Measurements from ENCODE around the gene KIF26B.
"Not testable (repeated sequence)": the region's sequence is repeated elsewhere in the genome, so short reads cannot be mapped to it uniquely, and the experiment has no call there.

KIF26B gene

DNA sequence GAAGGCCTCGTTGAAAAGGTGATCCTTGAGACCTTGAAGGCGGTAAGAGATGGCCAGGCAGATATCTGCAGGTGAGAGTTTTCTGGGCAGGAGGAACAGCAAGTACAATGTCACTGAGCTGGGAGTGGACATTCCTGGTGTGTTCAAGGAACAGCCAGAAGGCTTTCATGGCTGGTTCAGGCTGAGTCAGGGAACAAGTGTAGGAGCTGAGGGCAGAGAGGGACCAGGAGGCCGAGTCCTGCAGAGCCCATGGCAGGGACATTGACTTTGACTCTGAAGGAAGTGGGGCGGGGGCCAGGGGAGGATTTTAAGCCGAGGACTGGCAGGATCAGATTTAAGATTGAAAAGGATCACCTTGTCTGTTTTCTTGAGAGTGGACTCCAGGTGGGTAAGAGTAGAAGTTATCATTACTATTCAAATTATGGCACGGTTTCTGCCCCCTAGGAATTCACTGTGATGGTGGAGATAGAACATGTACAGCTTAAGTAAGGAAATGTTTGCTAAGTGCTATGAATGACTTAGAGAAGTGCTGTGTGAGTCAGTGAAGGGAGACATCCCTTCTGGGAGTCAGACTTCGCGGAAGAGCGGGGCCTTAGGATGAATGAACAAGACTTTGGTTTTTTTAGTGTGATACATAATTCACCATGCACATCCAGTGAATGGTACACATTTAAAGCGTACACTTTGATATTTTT, 202.3 kb downstream of the KIF26B start:
- no peak for DNase-seq (ENCODE audit: low read depth in 2 of 2)

DNA sequence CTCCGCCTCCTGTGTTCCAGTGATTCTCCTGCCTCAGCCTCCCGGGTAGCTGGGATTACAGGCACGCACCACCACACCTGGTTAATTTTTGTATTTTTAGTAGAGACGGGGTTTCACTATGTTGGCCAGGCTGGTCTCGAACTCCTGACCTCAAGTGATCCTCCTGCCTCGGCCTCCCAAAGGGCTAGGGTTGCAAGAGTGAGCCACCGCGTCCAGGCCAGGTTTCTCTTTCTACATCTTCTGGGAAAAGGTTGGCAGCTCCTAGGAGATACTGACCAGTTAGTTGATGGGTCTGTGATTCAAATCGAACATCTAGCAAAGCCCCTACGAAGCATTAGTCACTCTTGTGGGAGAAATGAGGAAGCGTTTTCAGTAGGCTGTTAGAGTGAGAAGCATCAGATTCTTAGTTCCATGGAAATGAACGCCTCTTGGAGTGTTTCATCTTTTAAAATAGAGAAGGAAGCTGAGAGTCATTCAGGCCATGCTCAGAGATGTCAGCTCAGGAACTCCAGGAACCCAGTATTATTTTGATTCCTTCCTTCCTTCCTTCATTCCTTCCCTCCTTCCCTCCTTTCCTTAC, 204.4 kb downstream of the KIF26B start:
- DNase-seq (ENCODE audit: low read depth in 2 of 2) = not testable (repeated sequence)

DNA sequence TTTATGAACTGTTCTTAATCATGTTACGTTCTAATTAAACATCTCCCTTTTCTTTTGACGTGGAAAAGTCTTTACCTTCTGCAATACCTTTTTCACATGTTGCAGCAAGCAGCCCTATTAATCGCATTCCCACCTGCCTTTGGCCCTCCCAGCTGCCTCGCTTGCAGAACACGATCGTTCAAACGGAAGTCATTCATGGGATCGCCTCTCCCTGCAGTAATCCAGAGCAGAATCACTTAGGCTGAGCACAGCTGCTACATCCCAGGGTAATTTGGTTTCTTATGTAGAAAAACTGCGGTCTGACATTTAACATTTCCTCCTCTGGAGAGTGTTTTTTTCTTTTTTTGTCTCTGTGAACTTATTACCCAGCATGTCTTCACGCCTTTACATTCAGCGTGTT, 206.3 kb downstream of the KIF26B start:
- DNase-seq (ENCODE audit: low read depth in 2 of 2) = no peak

DNA sequence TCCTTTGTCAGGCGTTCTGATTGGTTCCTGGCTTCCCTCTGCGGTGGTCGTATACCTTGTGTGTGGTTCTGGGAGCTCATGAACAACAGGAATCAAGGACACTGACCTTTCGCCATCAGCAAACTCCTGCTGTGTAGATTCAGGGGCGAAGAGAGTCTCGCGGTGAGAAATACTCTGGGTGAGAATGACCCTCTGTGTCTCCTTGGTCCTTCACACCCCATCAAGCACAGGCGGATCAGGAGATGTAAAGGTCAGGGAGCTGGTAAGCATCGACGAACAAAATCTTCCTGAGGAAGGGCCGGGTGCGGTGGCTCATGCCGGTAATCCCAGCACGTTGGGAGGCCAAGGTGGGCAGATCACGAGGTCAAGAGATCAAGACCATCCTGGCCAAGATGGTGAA, 207.2 kb downstream of the KIF26B start:
- no peak for DNase-seq (ENCODE audit: low read depth in 2 of 2)

DNA sequence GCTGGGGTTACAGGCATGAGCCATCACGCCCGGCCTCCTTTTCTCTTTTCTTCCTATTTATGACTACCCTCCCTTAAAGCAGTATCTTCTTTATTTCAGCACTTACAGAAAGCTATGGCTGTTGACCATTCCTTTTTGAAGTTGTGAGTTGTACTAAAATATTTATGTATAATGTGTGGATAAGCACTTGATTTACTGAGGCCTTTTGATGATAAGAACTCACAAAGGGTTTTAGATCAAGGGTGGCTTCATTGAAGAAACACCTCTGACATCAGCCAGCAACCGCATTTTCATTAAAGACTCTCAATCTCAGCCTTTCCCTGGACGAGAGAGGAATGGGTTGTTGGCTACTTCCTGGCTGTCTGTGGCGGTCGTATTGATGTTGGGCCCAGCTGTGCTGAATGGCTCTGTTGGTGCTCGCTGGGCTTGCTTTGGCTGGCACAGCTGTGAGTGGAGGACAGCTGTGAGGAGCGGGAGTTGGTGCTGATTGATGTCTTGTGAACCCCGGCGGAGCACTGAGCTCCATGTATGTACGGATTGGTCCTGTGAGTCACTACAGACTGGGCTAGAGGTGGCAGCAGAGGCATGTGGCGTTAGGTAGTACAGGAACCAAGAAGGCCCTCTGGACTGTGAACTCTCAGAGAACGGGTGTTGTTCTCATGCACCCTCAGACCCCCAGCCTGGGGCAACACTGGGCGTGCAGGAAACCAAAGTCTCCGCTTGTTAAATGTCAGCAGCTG, 208.8 kb downstream of the KIF26B start:
- DNase-seq (ENCODE audit: low read depth in 2 of 2) = no peak

DNA sequence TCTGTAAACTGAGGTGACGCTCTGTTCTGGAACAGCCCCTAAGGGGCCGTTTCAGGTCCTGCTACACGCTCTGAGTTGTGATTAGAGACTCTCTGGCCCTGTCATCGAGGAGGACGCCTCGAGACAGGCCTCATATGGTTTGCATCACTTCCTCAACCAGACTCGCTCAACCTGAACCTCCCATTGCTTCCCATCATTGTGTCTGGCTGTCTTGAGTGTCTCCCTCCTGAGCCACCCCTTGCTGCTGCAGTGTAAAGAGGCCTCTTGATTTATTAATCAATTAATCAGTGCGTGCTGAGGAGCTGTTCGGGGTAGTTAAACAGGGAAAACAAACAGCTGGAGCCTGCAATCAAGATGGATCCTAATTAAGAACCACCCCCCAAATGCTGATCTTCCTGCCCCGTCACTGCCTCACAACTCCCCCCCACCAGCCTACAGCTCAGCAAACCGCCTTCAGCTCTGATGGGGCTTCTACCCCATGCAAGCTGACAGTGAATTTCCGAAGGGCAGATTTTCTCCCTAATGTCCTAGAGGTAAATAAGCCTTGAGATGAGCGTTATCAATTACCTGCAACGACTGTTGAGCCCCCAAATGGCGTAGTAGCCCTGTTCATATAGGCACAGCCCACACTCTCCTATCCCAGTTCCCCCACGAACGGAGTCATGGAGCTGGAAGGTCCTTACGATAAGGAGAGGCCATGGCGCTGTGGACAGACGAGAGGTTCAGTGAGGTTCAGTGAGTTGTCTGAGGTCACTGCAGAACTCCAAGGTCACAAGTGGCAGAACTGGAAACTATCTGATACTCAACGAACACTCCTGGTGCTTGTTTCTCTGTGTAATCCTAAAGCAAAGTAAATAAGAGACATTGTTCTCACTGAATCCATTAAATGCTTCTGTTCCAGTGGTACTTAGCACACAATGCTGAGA, 210.6 kb downstream of the KIF26B start:
- no peak for DNase-seq (ENCODE audit: low read depth in 2 of 2)

DNA sequence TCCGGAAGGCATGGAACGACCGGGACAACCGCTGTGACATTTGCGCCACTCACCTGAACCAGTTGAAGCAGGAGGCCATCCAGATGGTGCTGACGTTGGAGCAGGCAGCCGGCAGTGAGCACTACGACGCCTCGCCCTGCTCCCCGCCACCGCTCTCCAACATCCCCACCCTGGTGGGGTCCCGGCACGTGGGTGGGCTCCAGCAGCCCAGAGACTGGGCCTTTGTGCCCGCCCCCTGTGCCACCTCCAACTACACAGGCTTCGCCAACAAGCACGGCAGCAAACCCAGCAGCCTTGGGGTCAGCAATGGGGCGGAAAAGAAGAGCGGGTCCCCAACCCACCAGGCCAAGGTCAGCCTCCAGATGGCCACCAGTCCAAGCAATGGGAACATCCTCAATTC, 212.1 kb downstream of the KIF26B start:
- no peak for DNase-seq (ENCODE audit: low read depth in 2 of 2)

DNA sequence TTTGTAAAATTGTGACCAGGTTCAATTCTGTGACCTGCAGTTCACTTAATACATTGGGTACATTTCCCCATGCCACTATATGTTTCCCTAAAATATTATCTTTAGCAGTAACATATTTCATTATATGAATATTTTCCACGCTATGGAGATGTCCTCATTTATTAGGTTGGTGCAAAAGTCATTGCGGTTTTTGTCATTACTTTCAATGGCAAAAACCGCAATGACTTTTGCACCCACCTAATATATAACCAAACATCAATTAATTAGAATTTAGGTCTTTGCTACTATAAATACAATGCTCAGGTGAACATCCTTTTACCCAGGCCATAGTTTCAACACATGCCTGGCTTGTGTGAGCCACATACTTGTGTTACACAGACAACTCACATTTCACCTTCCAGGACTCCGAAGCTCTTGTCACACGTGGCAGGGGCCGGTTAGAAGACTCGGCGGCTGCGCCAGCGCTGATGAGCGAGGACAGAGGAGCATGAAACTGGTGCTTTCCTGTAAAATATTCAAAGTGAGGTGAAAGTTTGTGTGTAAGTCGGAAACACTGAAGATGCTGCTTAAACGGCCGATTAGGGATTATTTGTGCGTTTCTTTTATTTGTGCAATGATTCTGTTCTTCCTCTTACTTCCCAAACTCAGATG, 215.5 kb downstream of the KIF26B start:
- no peak for DNase-seq (ENCODE audit: low read depth in 2 of 2)

DNA sequence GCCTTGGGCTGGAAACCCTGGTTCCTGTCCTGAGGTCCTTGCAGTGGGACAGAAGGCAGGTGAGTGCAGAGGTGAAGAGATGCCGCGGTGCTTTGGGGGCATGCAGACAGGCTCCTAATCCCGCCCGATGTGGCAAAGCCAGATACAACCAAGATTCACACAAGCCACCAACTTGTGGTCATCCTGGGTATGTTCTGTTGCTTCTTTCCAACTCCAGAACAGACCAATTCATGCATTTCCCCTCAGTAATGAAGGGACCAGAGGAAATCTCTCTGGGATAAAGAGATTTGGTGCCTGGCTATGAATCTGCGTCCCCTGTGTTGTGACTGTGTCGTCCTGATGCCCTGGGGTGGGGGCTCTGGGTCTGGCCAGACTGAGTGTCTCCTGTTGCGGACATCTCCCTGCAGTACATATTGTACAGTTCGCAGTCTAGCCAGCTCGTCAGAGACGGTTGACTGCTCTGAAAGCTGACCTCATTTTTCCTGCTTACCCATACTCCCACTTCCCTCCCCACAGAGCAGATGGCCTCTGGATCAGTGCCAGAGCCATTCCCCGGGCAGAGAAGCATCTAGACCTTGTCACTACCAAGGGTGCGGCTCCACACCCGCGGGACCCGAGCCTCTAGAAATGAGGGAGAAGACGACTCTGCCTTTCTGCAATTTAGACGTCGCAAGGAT, 216.3 kb downstream of the KIF26B start:
- no peak for DNase-seq (ENCODE audit: low read depth in 2 of 2)

DNA sequence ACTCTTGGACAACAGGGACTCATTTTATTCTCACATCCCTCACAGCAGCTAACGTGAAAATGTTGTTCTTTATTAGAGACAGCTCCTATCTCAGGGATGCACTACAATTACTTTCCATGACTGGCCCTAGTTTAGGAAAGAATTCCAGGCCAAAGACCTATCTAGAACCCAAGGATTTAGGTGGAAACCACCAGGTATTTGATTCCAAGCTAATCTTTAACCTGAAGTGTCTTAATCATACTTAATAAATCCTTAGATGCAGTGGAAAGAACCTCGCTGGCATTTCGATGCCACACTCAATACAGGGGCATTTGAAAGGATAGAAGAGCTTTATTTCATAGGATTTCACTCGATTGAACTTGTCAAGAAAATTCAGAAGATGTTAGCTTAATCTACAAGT, 218.3 kb downstream of the KIF26B start:
- no peak for DNase-seq (ENCODE audit: low read depth in 2 of 2)

DNA sequence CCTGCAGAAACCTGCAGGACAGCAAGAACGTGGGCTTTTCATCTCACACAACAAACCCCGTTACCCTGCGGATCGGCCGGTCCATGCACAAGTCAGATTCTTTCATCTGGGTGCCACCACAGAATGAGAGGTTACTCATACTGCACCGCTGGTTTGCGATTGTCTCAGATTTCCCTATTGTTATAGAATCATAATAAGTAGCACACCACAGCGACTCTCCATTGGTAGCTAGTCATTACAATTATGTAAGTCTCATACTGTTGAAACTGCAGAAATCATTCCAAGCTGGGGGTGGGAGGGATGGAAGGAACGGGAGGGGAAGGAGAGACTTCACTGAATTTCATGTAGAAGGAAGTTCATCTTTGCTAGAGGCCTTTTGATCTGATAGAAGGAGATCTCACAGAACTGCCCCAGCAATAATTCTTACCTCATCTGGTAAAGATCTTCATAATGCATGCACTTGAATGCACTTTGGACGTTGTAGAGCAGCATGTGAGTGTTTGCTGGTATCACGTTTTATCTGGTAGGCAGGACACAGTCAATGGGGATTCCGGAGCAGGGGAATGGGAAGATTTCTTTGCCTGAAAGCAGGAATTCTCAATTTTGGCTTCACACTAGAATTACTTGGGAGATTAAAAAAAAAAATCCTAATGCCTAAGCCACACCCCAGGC, 221.1 kb downstream of the KIF26B start:
- DNase-seq (ENCODE audit: low read depth in 2 of 2) = peak in 1 of 2 experiments; percentile 16

DNA sequence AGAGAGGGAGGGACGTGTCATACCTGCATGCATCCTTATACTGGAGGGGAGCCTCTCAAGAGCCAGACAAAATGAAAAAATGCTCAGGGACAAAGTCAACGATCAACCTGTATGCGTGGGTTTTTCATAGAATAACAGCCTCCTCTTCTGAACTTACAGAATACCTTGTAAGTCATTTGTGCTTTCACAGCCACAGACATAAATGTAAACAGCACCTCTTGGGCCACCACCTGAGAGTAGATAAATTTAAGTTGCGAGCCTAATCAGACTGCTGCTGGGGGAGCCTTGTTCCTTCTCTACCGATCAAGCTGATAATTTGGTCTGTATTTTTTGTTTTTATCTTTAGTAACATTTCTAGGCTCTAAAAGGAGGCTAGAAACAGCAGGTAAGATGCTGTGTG, 223.1 kb downstream of the KIF26B start:
- no peak for DNase-seq (ENCODE audit: low read depth in 2 of 2)

DNA sequence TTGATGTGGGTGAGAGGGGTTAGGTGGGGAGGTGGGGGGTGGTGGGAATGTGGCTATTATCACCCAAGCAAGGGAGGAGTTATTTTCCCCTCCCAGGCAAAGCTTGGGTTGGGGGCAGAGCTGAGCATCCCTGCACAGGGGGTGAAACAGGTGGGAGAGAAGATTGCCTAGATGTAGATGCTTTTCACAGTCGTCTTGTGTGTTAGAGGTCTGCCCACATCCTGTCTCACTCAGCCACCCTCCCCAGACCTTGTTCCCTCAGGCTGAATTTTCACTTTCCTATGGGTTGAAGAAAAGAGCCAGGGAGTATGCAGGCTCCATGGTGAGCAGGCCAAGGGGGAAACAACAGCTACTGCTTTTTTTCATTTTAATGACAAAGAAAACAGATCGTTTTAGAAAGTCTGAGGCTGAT, 223.5 kb downstream of the KIF26B start:
- no peak for DNase-seq (ENCODE audit: low read depth in 2 of 2)

DNA sequence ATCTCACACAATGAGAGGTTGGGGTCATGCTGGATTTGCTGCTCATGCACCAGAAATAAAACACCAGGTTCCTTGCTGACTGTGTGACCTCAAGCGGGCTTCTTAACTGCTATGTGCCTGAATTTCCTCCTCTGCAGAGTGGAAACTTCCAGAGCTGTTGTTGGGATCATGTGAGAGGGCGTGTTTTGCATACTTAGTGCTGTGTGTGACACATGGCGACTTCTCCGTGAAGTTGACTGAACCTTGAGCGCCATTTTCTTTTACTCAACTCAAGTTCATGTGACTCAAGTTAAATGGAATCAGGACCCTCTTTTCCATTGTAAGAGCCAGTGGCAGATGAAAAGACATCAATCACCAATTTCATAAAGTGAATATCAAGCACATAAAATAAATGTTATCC, 224.0 kb downstream of the KIF26B start:
- DNase-seq (ENCODE audit: low read depth in 2 of 2) = no peak

DNA sequence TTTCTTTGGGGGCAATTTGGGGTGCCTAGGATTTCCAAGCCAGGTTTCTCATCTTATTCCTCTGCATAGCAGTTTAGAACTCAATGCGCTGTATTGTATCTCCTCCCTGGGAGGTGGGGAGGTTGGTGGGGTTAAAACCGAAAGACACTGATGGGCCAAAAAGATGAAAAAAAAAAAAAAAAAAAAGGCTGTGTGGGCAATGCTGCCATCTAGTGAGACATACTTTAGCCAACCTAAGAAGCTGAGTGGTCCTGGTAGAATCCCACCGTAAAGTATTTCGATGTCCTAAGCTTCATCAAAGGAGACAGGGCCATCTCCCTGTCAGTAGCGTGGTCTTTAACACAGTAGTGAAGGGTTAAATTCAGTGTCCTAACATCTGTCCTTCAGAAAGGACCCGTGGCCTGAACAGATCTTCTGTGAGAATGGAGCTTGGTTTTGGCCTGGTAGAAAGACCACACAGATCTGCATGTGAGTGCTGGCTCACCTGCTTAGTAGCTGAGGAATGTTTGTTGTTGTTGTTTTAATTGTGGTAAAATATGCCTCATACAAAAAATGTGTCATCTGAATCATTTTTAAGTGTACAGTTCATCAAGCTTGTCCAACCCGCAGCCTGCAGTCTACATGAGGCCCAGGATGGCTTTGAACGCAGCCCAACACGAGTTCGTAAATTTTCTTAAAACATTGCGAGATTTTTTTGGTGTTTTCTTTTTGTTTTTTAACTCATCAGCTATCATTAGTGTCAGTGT, 226.2 kb downstream of the KIF26B start:
- DNase-seq (ENCODE audit: low read depth in 2 of 2) = no peak

DNA sequence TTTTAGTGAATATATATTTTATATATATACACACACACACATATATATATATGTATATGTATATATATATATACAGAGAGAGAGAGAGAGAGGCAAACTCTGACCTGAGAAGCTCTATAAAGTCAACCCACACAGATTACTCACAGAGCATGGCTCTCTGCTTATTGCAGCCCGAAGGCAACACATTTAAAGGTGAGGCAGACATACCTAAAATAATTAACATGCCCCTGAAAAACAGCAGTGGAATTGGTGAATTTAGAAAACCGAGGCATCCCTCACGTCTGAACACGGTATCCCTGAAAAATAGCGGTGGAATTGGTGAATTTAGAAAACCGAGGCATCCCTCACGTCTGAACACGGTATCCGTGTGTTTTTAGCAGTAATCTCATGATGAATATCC, 228.2 kb downstream of the KIF26B start:
- no peak for DNase-seq (ENCODE audit: low read depth in 2 of 2)

DNA sequence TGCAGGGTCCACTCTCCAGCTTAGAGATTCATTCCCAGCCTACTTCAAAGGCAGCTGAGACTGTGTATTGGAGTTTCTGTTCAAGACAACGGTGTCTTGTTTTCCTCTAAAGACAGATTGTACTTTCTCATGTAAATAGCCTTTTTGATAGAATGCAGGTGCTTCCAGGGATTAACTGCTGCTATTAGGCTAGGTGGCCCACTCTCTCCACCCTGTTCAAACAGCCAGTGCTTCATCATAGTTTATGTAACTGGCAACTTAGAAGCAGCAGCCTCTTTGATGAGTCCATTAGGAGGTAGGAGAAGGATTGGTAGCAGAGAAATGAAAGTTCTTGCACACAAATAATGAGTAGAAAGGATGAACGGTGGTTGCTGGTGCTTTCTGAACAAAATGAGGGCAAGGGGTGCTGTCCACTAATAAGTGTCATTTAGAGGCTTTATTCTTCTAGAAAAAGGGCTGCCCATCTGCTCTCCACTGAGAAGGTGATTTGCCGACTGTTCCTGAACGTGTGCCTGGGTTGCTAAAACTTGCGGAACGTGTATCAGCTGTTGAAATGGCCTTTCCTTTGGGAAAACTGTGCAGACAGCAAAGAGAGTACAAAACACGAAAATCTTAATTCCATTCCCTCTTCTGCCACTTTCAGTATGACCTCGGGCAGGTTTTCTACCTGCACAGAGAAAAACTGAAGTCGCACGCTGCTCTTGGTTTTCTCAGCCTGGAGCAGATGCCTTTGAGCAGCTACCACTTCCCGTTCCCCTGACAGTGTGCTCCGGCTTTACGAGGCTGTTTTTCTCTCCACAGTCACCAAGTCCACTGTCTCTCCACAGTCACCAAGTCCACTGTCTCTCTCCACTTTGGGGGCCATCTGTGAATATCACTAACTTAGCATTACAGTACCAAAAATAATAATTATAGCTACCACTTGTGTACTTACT, 228.9 kb downstream of the KIF26B start:
- DNase-seq (ENCODE audit: low read depth in 2 of 2) = no peak

DNA sequence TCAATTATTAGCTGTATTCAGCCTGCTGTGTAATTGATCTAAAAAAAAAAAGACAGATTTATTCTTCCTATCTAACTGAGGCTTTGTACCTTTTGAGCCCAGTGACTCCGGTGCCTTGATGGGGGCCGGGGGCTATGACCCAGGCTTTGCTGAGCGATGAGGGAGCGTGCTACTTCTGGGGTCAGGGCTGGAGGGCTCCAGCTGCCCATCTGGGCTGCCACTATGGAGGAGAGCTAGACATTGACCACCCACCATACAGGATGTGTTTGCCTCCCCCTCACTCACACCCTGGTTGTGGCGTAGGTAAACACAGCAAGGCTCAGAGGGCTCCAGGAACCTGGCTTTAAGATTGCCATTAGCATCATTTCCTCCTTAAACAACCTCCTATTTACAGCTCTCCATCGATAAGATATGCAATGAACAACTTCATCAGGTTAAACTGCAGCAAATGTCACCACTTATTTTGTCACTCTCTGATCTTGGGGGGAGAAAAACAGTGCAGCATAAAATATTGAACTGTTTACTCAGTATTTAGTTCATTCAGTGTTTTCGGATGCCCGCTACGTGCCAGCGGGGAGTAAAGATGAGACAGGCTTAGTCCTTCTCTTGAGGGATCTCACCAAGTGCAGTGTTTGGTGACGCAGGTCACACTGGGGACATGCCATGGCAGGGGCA, 231.6 kb downstream of the KIF26B start:
- no peak for DNase-seq (ENCODE audit: low read depth in 2 of 2)
